CD4-positive, alpha-beta memory T cell (primary cell): ENCODE measurements around the gene CYP39A1. TPM values are rescaled to one million over a fixed set of nuclear protein-coding genes. Genes with fewer than 3 reads are reported as not detected.

Experiments used
- CTCF ChIA-PET: fragments of 350-600 bp; sonication (Branson Sonifier 250); formaldehyde crosslinking; loops from one replicate; lab custom pipeline; 2021; ENCODE audit warnings: inconsistent platforms; ENCODE audit not compliant: partially characterized antibody; lab: Charles Lee
- POLR2A ChIA-PET: fragments of 350-600 bp; sonication (Branson Sonifier 250); formaldehyde crosslinking; loops from one replicate; lab custom pipeline; 2021; ENCODE audit not compliant: partially characterized antibody; lab: Charles Lee
- DNase-seq, 5 donors: peaks; one replicate each; pipeline versions ENCODE4 v3.0.0 to v3.0.0-alpha.2; 2020 to 2022; ENCODE audit warnings: mixed read lengths in 1 of 5
- H3K27ac ChIP-seq: one replicate; pipeline ENCODE4 v1.7.0; 2013; ENCODE audit warnings: low read depth, low read length
- H3K27me3 ChIP-seq: 2 replicates; pipeline ENCODE4 v1.7.0; 2013; ENCODE audit warnings: mild to moderate bottlenecking, low read length, moderate library complexity; ENCODE audit not compliant: insufficient read depth
- H3K36me3 ChIP-seq: 2 replicates; pipeline ENCODE4 v1.7.0; 2013; ENCODE audit warnings: mild to moderate bottlenecking, low read length, moderate library complexity; ENCODE audit not compliant: insufficient read depth
- H3K4me1 ChIP-seq: 2 replicates; pipeline ENCODE4 v1.7.0; 2013; ENCODE audit warnings: mild to moderate bottlenecking, low read length, moderate library complexity; ENCODE audit not compliant: insufficient read depth
- H3K4me3 ChIP-seq, 2 donors: one replicate each; pipeline ENCODE4 v1.7.0; 2013; ENCODE audit warnings: low read length in 2 of 2, mild to moderate bottlenecking in 1 of 2
- H3K9me3 ChIP-seq, 2 donors: one replicate each; pipeline ENCODE4 v1.7.0; 2013; ENCODE audit warnings: low read length in 2 of 2, control low read depth in 1 of 2; ENCODE audit not compliant: control insufficient read depth in 1 of 2
- H3K27ac Mint-ChIP-seq, 7 donors: one replicate each; pipeline ENCODE4 v1.8.0; 2020 to 2021; ENCODE audit warnings: mixed read lengths in 7 of 7, mild to moderate bottlenecking in 6 of 7, inconsistent platforms in 3 of 7, moderate library complexity in 3 of 7
- H3K27me3 Mint-ChIP-seq, 2 donors: one replicate each; pipeline ENCODE4 v1.8.0; 2020 to 2021; ENCODE audit warnings: mixed read lengths in 2 of 2
- H3K36me3 Mint-ChIP-seq, 2 donors: one replicate each; pipeline ENCODE4 v1.8.0; 2020 to 2021; ENCODE audit warnings: mixed read lengths in 2 of 2, inconsistent platforms in 1 of 2, mild to moderate bottlenecking in 1 of 2
- H3K4me1 Mint-ChIP-seq, 4 donors: one replicate each; pipeline ENCODE4 v1.8.0; 2020 to 2021; ENCODE audit warnings: mixed read lengths in 4 of 4, mild to moderate bottlenecking in 1 of 4
- H3K4me3 Mint-ChIP-seq, 8 donors: one replicate each; pipeline ENCODE4 v1.8.0; 2020 to 2021; ENCODE audit warnings: mixed read lengths in 8 of 8, mild to moderate bottlenecking in 7 of 8, moderate library complexity in 6 of 8, inconsistent platforms in 3 of 8
- H3K9me3 Mint-ChIP-seq, 8 donors: one replicate each; pipeline ENCODE4 v1.8.0; 2020 to 2021; ENCODE audit warnings: mixed read lengths in 8 of 8, mild to moderate bottlenecking in 5 of 8, inconsistent platforms in 3 of 8, moderate library complexity in 1 of 8
- intact Hi-C: fragments of 100-400 bp; cut with micrococcal nuclease; formaldehyde crosslinking; loops from one replicate; pipeline ENCODE4 v1.15.1; 2023
- polyA plus RNA-seq, 2 donors: library from polyadenylated mRNA; unstranded; fragments of 300-500 nt; fragmentation: Illumina TruSeq; gene quantifications; one replicate each; pipeline ENCODE4 v1.2.3, GENCODE V29; 2021
- total RNA-seq, 2 experiments: library from RNA; stranded (reverse); gene quantifications; one replicate each; pipeline ENCODE4 v1.2.3, GENCODE V29; 2021

The CYP39A1 gene
- total and polyA plus RNA-seq, 4 experiments from 2014 or later: not detected

DNA sequence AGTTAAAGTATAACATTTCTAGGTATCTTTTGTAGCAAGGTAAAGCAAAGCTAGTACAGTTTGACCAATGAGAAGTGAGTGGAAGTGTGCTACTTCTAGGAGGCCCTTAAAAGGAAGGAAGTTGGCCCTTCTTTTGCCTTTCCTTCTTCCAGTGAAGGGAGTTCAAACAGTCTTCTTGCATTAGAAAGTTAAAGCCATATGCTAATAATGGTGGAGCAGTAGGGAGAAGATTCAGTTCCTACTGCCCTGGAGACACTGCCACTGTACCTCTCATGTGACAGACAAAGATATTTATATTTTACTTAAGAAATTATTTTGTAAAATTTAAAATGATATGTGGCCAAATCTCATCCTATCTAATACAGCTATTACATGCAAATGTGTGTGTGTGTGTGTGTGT lies 135.4 kb downstream of the CYP39A1 start:
- Histone ChIP-seq H3K27ac (no peak overlapping the region), H3K9me3 (no peaks in the 10 kb centered on the region), H3K27me3 (no peaks in the 10 kb centered on the region), H3K4me1 (no peaks in the 10 kb centered on the region), H3K36me3 (no peaks in the 10 kb centered on the region), H3K4me3 (no peak overlapping the region)
- intact Hi-C loops: no loop called here
- Mint-ChIP-seq H3K9me3 (no peaks in the 10 kb centered on the region), H3K27ac (no peak overlapping the region), H3K36me3 (no peaks in the 10 kb centered on the region), H3K4me3 (no peak overlapping the region), H3K27me3 (peaks cover 1 to 7% of the 10 kb centered on the region in 2 donors), H3K4me1 (no peaks in the 10 kb centered on the region)
- CTCF ChIA-PET: no interaction called here
- no peak for DNase-seq
- POLR2A ChIA-PET: no interaction called here

DNA sequence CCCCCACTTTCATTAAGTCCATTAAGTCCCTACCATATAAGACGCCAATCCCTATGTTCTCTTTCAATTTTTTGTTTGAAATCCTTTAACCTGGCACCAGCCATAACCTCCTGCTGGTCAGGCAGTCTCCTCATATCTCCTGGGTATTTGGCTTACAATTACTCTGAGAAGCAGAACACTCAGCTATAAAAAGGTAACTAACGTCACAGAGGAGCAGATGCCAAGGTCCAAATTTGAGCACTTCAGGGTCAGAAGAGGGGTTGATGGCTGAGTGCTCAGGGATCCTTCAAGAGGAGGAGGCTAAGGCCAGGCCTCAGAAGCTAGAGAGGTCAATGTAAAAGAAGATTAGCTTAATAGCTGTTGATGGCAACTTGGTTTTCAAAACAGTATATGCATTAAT lies 139.1 kb downstream of the CYP39A1 start:
- Mint-ChIP-seq H3K27ac (no peak overlapping the region), H3K36me3 (no peaks in the 10 kb centered on the region), H3K27me3 (peaks cover 3 to 7% of the 10 kb centered on the region in 2 donors), H3K4me1 (no peaks in the 10 kb centered on the region), H3K4me3 (no peak overlapping the region), H3K9me3 (no peaks in the 10 kb centered on the region)
- no peaks in the 10 kb centered on the region for H3K9me3 ChIP-seq
- no peak overlapping the region for H3K27ac ChIP-seq
- no peak for DNase-seq
- H3K27me3 ChIP-seq: no peaks in the 10 kb centered on the region
- H3K4me1 ChIP-seq: no peaks in the 10 kb centered on the region
- intact Hi-C loops: no loop called here
- ChIA-PET CTCF (interaction anchor here (0.6 kb wide), 1 partner anchor 12 kb away, joined by 3 read pairs; no protein-coding TSS in a partner anchor), POLR2A (no interaction called here)
- H3K4me3 ChIP-seq: no peak overlapping the region
- no peaks in the 10 kb centered on the region for H3K36me3 ChIP-seq

GRCh38 chr6:46511320-46511719 lies 141.3 kb downstream of the CYP39A1 start:
- H3K4me3 ChIP-seq: no peak overlapping the region
- no peak for DNase-seq
- Mint-ChIP-seq H3K36me3 (no peaks in the 10 kb centered on the region), H3K4me3 (no peak overlapping the region), H3K9me3 (no peaks in the 10 kb centered on the region), H3K27me3 (peaks cover 3 to 10% of the 10 kb centered on the region in 2 donors), H3K4me1 (no peaks in the 10 kb centered on the region), H3K27ac (no peak overlapping the region)
- POLR2A ChIA-PET: no interaction called here
- H3K27me3 ChIP-seq: no peaks in the 10 kb centered on the region
- intact Hi-C loops: no loop called here
- no peak overlapping the region for H3K27ac ChIP-seq
- CTCF ChIA-PET: no interaction called here
- H3K4me1 ChIP-seq: no peaks in the 10 kb centered on the region
- H3K36me3 ChIP-seq: no peaks in the 10 kb centered on the region
- no peaks in the 10 kb centered on the region for H3K9me3 ChIP-seq

DNA sequence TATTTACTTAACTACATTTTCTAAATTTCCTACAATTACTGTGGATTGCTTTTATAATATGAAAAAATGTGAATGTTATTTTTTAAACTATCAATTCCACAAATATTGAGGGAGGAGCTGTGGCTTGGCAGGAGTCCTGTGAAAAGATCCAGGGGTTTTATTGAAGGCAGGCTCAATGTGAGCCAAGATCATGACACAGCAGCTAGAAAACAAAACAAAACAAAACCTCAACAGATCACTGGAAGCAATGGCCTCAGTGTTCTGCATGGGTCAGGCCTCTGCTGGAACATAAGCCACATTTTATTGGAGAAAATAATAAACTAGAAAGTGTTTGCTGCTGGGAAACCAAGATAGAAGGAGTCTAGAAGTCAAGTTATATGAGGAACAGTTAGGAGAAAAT lies 142.0 kb downstream of the CYP39A1 start:
- no peaks in the 10 kb centered on the region for H3K4me1 ChIP-seq
- H3K4me3 ChIP-seq: no peak overlapping the region
- POLR2A ChIA-PET: no interaction called here
- intact Hi-C loops: no loop called here
- no peaks in the 10 kb centered on the region for H3K9me3 ChIP-seq
- H3K9me3 Mint-ChIP-seq: no peaks in the 10 kb centered on the region
- H3K27ac Mint-ChIP-seq: no peak overlapping the region
- no peaks in the 10 kb centered on the region for H3K36me3 ChIP-seq
- no peaks in the 10 kb centered on the region for H3K27me3 ChIP-seq
- H3K4me1 Mint-ChIP-seq: no peaks in the 10 kb centered on the region
- H3K36me3 Mint-ChIP-seq: no peaks in the 10 kb centered on the region
- CTCF ChIA-PET: interaction anchor here (1.4 kb wide), 1 partner anchor 11 kb away, joined by 3 read pairs; no protein-coding TSS in a partner anchor
- no peak overlapping the region for H3K27ac ChIP-seq
- DNase-seq: no peak
- no peak overlapping the region for H3K4me3 Mint-ChIP-seq
- peaks cover 3 to 9% of the 10 kb centered on the region in 2 donors for H3K27me3 Mint-ChIP-seq

DNA sequence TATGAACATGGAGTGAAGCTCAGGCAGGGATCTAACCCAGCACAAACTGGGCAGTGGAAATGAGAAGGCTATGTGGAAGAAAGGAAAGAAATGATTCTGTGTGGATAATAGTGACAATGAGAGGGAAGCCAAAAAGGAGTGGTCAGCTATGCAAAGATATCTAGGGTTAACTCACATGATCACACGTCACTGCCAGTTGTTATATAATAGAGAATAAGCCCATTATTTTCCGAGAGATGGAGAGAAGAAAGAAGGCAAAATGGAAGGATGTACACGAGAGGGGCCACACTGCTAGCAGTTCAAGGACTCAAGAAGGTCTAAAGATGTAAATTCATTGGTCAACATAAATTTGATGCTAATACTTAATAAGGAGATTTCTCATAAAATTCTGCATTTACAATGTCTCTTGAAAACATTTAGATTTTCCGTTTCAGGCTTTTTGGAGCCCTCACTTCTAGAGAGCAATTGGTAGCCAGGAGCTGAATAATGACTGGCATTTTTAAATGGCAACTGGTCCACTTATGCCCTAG lies 142.6 kb downstream of the CYP39A1 start:
- Mint-ChIP-seq H3K27ac (no peak overlapping the region), H3K4me3 (no peak overlapping the region), H3K36me3 (no peaks in the 10 kb centered on the region), H3K9me3 (no peaks in the 10 kb centered on the region), H3K4me1 (no peaks in the 10 kb centered on the region), H3K27me3 (peaks cover 2 to 8% of the 10 kb centered on the region in 2 donors)
- Histone ChIP-seq H3K27me3 (no peaks in the 10 kb centered on the region), H3K9me3 (no peaks in the 10 kb centered on the region), H3K36me3 (no peaks in the 10 kb centered on the region), H3K4me3 (no peak overlapping the region), H3K27ac (no peak overlapping the region), H3K4me1 (no peaks in the 10 kb centered on the region)
- ChIA-PET CTCF (interaction anchor here (1.4 kb wide), 1 partner anchor 10 kb away, joined by 3 read pairs; no protein-coding TSS in a partner anchor), POLR2A (no interaction called here)
- no peak for DNase-seq
- intact Hi-C loops: no loop called here

- peaks cover 2 to 8% of the 10 kb centered on the region in 2 donors for H3K27me3 Mint-ChIP-seq
- POLR2A ChIA-PET: no interaction called here
- H3K36me3 ChIP-seq: no peaks in the 10 kb centered on the region
- no peaks in the 10 kb centered on the region for H3K4me1 Mint-ChIP-seq
- DNase-seq: no peak
- H3K27ac ChIP-seq: no peak overlapping the region
- H3K9me3 Mint-ChIP-seq: no peaks in the 10 kb centered on the region
- no peaks in the 10 kb centered on the region for H3K4me1 ChIP-seq
- H3K4me3 ChIP-seq: no peak overlapping the region
- intact Hi-C loops: no loop called here
- no peak overlapping the region for H3K4me3 Mint-ChIP-seq
- H3K27ac Mint-ChIP-seq: no peak overlapping the region
- no peaks in the 10 kb centered on the region for H3K36me3 Mint-ChIP-seq
- H3K27me3 ChIP-seq: no peaks in the 10 kb centered on the region
- H3K9me3 ChIP-seq: no peaks in the 10 kb centered on the region
- CTCF ChIA-PET: no interaction called here
Measured at GRCh38 chr6:46509063-46509462, 143.6 kb downstream of the CYP39A1 start.

- ChIA-PET POLR2A (no interaction called here), CTCF (no interaction called here)
- Histone ChIP-seq H3K36me3 (no peaks in the 10 kb centered on the region), H3K4me3 (no peak overlapping the region), H3K27me3 (no peaks in the 10 kb centered on the region), H3K9me3 (no peaks in the 10 kb centered on the region), H3K4me1 (no peaks in the 10 kb centered on the region), H3K27ac (no peak overlapping the region)
- Mint-ChIP-seq H3K9me3 (no peaks in the 10 kb centered on the region), H3K4me1 (no peaks in the 10 kb centered on the region), H3K4me3 (no peak overlapping the region), H3K27ac (no peak overlapping the region), H3K27me3 (peaks cover 2 to 6% of the 10 kb centered on the region in 2 donors), H3K36me3 (no peaks in the 10 kb centered on the region)
- intact Hi-C loops: no loop called here
- no peak for DNase-seq
Measured at GRCh38 chr6:46507426-46507825, 145.2 kb downstream of the CYP39A1 start.
